ENCODE measurements around the gene CD1B. TPM values are rescaled to one million over a fixed set of nuclear protein-coding genes. Genes with fewer than 3 reads are reported as not detected.
"Not testable (repeated sequence)": the region's sequence is repeated elsewhere in the genome, so short reads cannot be mapped to it uniquely, and the experiment has no call there.

The CD1B gene
- total RNA-seq, 1 donor from 2014 or later: not detected

DNA sequence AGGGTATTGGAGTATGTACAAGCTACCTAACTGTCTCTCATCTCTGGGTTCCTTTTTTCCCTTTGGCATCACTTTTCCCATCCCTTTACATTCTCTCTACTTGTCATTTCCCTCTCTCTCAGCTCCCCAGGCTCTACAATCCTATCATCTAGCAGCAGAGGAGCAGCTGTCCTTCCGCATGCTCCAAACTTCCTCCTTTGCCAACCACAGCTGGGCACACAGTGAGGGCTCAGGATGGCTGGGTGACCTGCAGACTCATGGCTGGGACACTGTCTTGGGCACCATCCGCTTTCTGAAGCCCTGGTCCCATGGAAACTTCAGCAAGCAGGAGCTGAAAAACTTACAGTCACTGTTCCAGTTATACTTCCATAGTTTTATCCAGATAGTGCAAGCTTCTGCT is 22.9 kb upstream of the CD1B start:
- Histone ChIP-seq H3K27ac (no peak overlapping the region), H4K20me1 (ENCODE audit: low read depth) (no peaks in the 10 kb centered on the region), H3K4me1 (no peaks in the 10 kb centered on the region), H3K79me2 (ENCODE audit: low read depth) (no peaks in the 10 kb centered on the region), H3K4me2 (no peak overlapping the region), H3K9me3 (ENCODE audit: low read depth) (no peaks in the 10 kb centered on the region), H2AFZ (replicated peaks) (no peak overlapping the region), H3K36me3 (no peaks in the 10 kb centered on the region), H3K27me3 (no peaks in the 10 kb centered on the region), H3K4me3 (no peak overlapping the region), H3F3A (ENCODE audit: low read depth) (no peaks in the 10 kb centered on the region), H3K9ac (no peak overlapping the region)
- Mint-ChIP-seq H3K27ac (no peak overlapping the region), H3K36me3 (no peaks in the 10 kb centered on the region), H3K4me3 (no peak overlapping the region), H3K4me1 (no peaks in the 10 kb centered on the region), H3K27me3 (ENCODE audit: insufficient read depth, low read depth) (no peaks in the 10 kb centered on the region), H3K9me3 (no peaks in the 10 kb centered on the region)
- no peak for DNase-seq (ENCODE audit: low spot score)
- TF ChIP-seq EZH2phosphoT487 (IDR thresholded peaks at IDR 0.05) (no peak), EZH2 (IDR thresholded peaks at IDR 0.05) (no peak)
- TF ChIP-seq, protein P1, sequence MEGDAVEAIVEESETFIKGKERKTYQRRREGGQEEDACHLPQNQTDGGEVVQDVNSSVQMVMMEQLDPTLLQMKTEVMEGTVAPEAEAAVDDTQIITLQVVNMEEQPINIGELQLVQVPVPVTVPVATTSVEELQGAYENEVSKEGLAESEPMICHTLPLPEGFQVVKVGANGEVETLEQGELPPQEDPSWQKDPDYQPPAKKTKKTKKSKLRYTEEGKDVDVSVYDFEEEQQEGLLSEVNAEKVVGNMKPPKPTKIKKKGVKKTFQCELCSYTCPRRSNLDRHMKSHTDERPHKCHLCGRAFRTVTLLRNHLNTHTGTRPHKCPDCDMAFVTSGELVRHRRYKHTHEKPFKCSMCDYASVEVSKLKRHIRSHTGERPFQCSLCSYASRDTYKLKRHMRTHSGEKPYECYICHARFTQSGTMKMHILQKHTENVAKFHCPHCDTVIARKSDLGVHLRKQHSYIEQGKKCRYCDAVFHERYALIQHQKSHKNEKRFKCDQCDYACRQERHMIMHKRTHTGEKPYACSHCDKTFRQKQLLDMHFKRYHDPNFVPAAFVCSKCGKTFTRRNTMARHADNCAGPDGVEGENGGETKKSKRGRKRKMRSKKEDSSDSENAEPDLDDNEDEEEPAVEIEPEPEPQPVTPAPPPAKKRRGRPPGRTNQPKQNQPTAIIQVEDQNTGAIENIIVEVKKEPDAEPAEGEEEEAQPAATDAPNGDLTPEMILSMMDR (IDR thresholded peaks at IDR 0.05): no peak

DNA sequence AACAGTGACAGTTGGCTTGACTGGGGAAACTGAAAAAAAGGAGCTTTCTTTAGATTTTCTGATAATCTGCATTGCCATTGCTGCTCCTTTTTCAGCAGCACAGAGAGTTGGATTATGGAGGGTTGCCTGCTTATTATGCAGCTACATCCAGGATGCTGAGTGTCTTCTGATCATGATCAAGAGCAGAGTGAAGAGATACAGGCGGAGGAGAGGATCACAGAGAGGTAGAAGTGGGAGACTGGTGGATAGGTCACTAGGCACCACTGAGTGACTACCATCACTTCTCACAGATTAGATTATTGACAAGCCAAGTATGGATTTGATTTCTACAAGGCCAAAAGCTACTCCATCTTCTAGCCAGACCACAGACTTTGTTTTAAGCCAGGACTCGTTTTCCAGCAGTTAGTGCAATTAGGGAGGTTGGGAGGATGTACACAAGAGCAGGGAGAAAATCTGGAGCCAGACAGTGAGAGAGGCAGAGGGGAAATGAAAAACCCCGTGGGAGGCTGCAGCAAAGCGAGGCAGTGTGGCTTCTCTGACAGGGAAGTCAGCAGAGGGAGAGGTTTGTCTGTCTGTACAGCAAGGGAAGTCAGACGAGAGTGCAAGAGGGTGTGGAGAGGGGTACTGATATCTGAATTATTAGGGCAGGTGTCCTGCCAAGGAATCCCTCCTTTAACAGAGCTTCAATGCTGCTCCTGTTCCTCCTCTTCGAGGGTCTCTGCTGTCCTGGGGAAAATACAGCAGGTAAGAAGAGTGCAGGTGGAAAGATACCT is 22.2 kb upstream of the CD1B start, which contains the start of gene CD1E:
TSS of gene CD1E (plus strand) at position 592 of the 773 bp plus-strand sequence. CDS start at position 687, 95 bp downstream.
- H3F3A ChIP-seq (ENCODE audit: low read depth): no peaks in the 10 kb centered on the region
- H3K27me3 Mint-ChIP-seq (ENCODE audit: insufficient read depth, low read depth): no peaks in the 10 kb centered on the region
- H3K4me1 Mint-ChIP-seq: no peaks in the 10 kb centered on the region
- no peaks in the 10 kb centered on the region for H3K9me3 Mint-ChIP-seq
- H3K27ac Mint-ChIP-seq: no peak within 1 kb of the TSS
- H3K4me3 ChIP-seq: no peak within 1 kb of the TSS
- no peak within 1 kb of the TSS for H3K4me3 Mint-ChIP-seq
- no peaks in the 10 kb centered on the region for H3K27me3 ChIP-seq
- no peaks in the 10 kb centered on the region for H3K36me3 Mint-ChIP-seq
- H3K9ac ChIP-seq: no peak within 1 kb of the TSS
- DNase-seq (ENCODE audit: low spot score): no peak
- no peaks in the 10 kb centered on the region for H3K36me3 ChIP-seq
- no peaks in the 10 kb centered on the region for H3K4me1 ChIP-seq
- TF ChIP-seq EZH2 (IDR thresholded peaks at IDR 0.05) (no peak), EZH2phosphoT487 (IDR thresholded peaks at IDR 0.05) (no peak)
- TF ChIP-seq, protein P1 (IDR thresholded peaks at IDR 0.05): no peak
- no peaks in the 10 kb centered on the region for H4K20me1 ChIP-seq (ENCODE audit: low read depth)
- no peak within 1 kb of the TSS for H3K4me2 ChIP-seq
- H3K79me2 ChIP-seq (ENCODE audit: low read depth): no peaks in the 10 kb centered on the region
- H3K27ac ChIP-seq: no peak within 1 kb of the TSS
- H3K9me3 ChIP-seq (ENCODE audit: low read depth): no peaks in the 10 kb centered on the region
- H2AFZ ChIP-seq (replicated peaks): no peak within 1 kb of the TSS

DNA sequence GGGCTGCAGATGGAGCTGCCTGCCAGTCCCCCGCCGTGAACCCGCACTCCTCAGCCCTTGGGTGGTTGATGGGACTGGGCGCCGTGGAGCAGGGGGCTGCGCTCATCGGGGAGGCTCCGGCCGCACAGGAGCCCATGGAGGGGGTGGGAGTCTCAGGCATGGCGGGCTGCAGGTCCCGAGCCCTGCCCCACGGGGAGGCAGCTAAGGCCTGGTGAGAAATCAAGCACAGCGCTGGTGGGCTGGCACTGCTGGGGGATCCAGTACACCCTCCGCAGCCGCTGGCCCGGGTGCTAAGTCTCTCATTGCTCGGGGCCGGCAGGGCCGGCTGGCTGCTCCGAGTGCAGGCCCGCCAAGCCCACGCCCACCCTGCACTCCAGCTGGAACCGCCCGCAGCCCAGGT is 17.6 kb upstream of the CD1B start:
- H3K9me3 ChIP-seq (ENCODE audit: low read depth); H3K4me2 ChIP-seq; H3K9ac ChIP-seq; H3K4me3 Mint-ChIP-seq; H2AFZ ChIP-seq (replicated peaks); H3K4me3 ChIP-seq; H3K36me3 ChIP-seq; H3K27me3 Mint-ChIP-seq (ENCODE audit: insufficient read depth, low read depth); H3K9me3 Mint-ChIP-seq; H4K20me1 ChIP-seq (ENCODE audit: low read depth); H3K27me3 ChIP-seq; H3K79me2 ChIP-seq (ENCODE audit: low read depth); H3K4me1 ChIP-seq; H3K36me3 Mint-ChIP-seq; H3F3A ChIP-seq (ENCODE audit: low read depth); H3K27ac Mint-ChIP-seq; H3K4me1 Mint-ChIP-seq; H3K27ac ChIP-seq; DNase-seq (ENCODE audit: low spot score): not testable (repeated sequence)

DNA sequence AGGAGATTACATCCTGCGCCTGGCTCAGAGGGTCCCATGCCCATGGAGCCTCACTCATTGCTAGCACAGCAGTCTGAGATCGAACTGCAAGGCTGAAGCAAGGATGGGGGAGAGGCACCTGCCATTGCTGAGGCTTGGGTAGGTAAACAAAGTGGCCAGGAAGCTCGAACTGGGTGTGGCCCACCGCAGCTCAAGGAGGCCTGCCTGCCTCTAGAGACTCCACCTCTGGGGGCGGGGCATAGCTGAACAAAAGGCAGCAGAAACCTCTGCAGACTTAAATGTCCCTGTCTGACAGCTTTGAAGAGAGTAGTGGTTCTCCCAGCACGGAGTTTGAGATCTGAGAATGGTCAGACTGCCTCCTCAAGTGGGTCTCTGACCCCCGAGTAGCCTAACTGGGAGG is 5.1 kb upstream of the CD1B start:
- H3K9me3 Mint-ChIP-seq; H3K4me3 Mint-ChIP-seq; H3K4me3 ChIP-seq; H3K27ac ChIP-seq; H3K27me3 ChIP-seq; H3K9ac ChIP-seq; H3K4me1 ChIP-seq; H4K20me1 ChIP-seq (ENCODE audit: low read depth); H3K79me2 ChIP-seq (ENCODE audit: low read depth); H3K9me3 ChIP-seq (ENCODE audit: low read depth); H3K27ac Mint-ChIP-seq; H3K27me3 Mint-ChIP-seq (ENCODE audit: insufficient read depth, low read depth); H3K4me1 Mint-ChIP-seq; H3F3A ChIP-seq (ENCODE audit: low read depth); DNase-seq (ENCODE audit: low spot score); H3K36me3 Mint-ChIP-seq; H3K36me3 ChIP-seq; H3K4me2 ChIP-seq: not testable (repeated sequence)
- H2AFZ ChIP-seq (replicated peaks): peak overlapping the region; percentile 57
